H9 (cell line): ENCODE results near the gene HSPA5. TPM values are rescaled to one million over a fixed set of nuclear protein-coding genes. Genes with fewer than 3 reads are reported as not detected.
A peak's percentile ranks its signal among the peaks of the same experiment; 100 is the strongest.

ENCODE experiments used
- DNase-seq: peaks from one replicate; pipeline ENCODE4 v3.0.0-alpha.2; 2017
- H2AFZ ChIP-seq: one replicate; pipeline ENCODE4 v1.6.1; 2013; ENCODE audit warnings: mild to moderate bottlenecking, low read length, control low read depth, moderate library complexity
- H2AK5ac ChIP-seq: 2 replicates; pipeline ENCODE4 v1.6.1; 2013; ENCODE audit warnings: low read length, control low read depth, mixed read lengths; ENCODE audit not compliant: insufficient read length
- H2BK120ac ChIP-seq: one replicate; pipeline ENCODE4 v1.6.1; 2013; ENCODE audit warnings: low read depth, mild to moderate bottlenecking, low read length, control low read depth, inconsistent platforms; ENCODE audit not compliant: poor library complexity, severe bottlenecking
- H2BK12ac ChIP-seq: 2 replicates; pipeline ENCODE4 v1.6.1; 2013; ENCODE audit warnings: low read length, control low read depth, mixed read lengths, low read depth; ENCODE audit not compliant: insufficient read length
- H2BK15ac ChIP-seq: 2 replicates; pipeline ENCODE4 v1.6.1; 2013; ENCODE audit warnings: low read depth, low read length, control low read depth
- H2BK20ac ChIP-seq: one replicate; pipeline ENCODE4 v1.6.1; 2013; ENCODE audit warnings: low read depth, mild to moderate bottlenecking, low read length, control low read depth, inconsistent platforms; ENCODE audit not compliant: poor library complexity, severe bottlenecking
- H2BK5ac ChIP-seq: 2 replicates; pipeline ENCODE4 v1.6.1; 2013; ENCODE audit warnings: low read length, control low read depth, mixed read lengths; ENCODE audit not compliant: insufficient read length
- H3K14ac ChIP-seq: 2 replicates; pipeline ENCODE4 v1.6.1; 2013; ENCODE audit warnings: low read length, control low read depth; ENCODE audit not compliant: insufficient read depth
- H3K18ac ChIP-seq: 2 replicates; pipeline ENCODE4 v1.6.1; 2013; ENCODE audit warnings: low read depth, mild to moderate bottlenecking, mixed read lengths, low read length, control low read depth; ENCODE audit not compliant: insufficient read length
- H3K23ac ChIP-seq: 2 replicates; pipeline ENCODE4 v1.6.1; 2013; ENCODE audit warnings: low read length, control low read depth, mixed read lengths, low read depth; ENCODE audit not compliant: insufficient read length
- H3K23me2 ChIP-seq: 2 replicates; pipeline ENCODE4 v1.6.1; 2013; ENCODE audit warnings: low read depth, mild to moderate bottlenecking, mixed read lengths, low read length, control low read depth; ENCODE audit not compliant: insufficient read length, poor library complexity, severe bottlenecking
- H3K27ac ChIP-seq: 2 replicates; pipeline ENCODE4 v1.5.1; 2013; ENCODE audit warnings: low read length, control low read depth, mixed read lengths, low read depth; ENCODE audit not compliant: insufficient read length
- H3K27me3 ChIP-seq: 2 replicates; pipeline ENCODE4 v1.6.1; 2013; ENCODE audit warnings: low read length, control low read depth, inconsistent platforms; ENCODE audit not compliant: insufficient read depth
- H3K4ac ChIP-seq: 2 replicates; pipeline ENCODE4 v1.6.1; 2013; ENCODE audit warnings: low read depth, mild to moderate bottlenecking, control low read depth, inconsistent platforms, low read length, moderate library complexity
- H3K4me1 ChIP-seq: 2 replicates; pipeline ENCODE4 v1.6.1; 2013; ENCODE audit warnings: low read length, control low read depth, inconsistent platforms; ENCODE audit not compliant: insufficient read depth
- H3K4me2 ChIP-seq: 2 replicates; pipeline ENCODE4 v1.6.1; 2013; ENCODE audit warnings: low read length, control low read depth, mixed read lengths; ENCODE audit not compliant: insufficient read length, insufficient read depth
- H3K56ac ChIP-seq: 2 replicates; pipeline ENCODE4 v1.6.1; 2013; ENCODE audit warnings: low read depth, mild to moderate bottlenecking, mixed read lengths, low read length, control low read depth; ENCODE audit not compliant: insufficient read length
- H3K79me1 ChIP-seq: 2 replicates; pipeline ENCODE4 v1.6.1; 2013; ENCODE audit warnings: low read depth, mild to moderate bottlenecking, moderate library complexity, low read length, control low read depth, inconsistent platforms; ENCODE audit not compliant: insufficient read depth, poor library complexity, severe bottlenecking
- H3K79me2 ChIP-seq: 2 replicates; pipeline ENCODE4 v1.6.1; 2013; ENCODE audit warnings: low read length, control low read depth, inconsistent platforms; ENCODE audit not compliant: insufficient read depth
- H3K9ac ChIP-seq: 2 replicates; pipeline ENCODE4 v1.6.1; 2013; ENCODE audit warnings: low read length, control low read depth, mixed read lengths; ENCODE audit not compliant: insufficient read length; ENCODE audit errors: extremely low read depth
- H3K9me3 ChIP-seq: one replicate; pipeline ENCODE4 v1.6.1; 2013; ENCODE audit warnings: low read depth, low read length, inconsistent platforms; ENCODE audit not compliant: control insufficient read depth
- H3T11ph ChIP-seq: one replicate; pipeline ENCODE4 v1.6.1; 2013; ENCODE audit warnings: mild to moderate bottlenecking, low read length, control low read depth, inconsistent platforms
- H4K20me1 ChIP-seq: one replicate; pipeline ENCODE4 v1.6.1; 2013; ENCODE audit not compliant: control insufficient read depth, insufficient read length, insufficient read depth
- H4K5ac ChIP-seq: 2 replicates; pipeline ENCODE4 v1.6.1; 2013; ENCODE audit warnings: low read depth, mild to moderate bottlenecking, mixed read lengths, low read length, control low read depth; ENCODE audit not compliant: insufficient read length
- H4K8ac ChIP-seq: replicated peaks from 2 replicates; pipeline ENCODE4 v1.6.1; 2013; ENCODE audit warnings: low read length, control low read depth, mixed read lengths, low read depth; ENCODE audit not compliant: insufficient read length
- H4K91ac ChIP-seq: 2 replicates; pipeline ENCODE4 v1.6.1; 2013; ENCODE audit warnings: low read depth, mild to moderate bottlenecking, moderate library complexity, mixed read lengths, low read length, control low read depth; ENCODE audit not compliant: insufficient read length
- H3K27ac Mint-ChIP-seq, 3 experiments: 2 replicates in 2 of 3; 3 replicates in 1 of 3; pipeline ENCODE4 v1.8.0; 2020 to 2021; ENCODE audit warnings: mixed read lengths in 3 of 3, mild to moderate bottlenecking in 1 of 3, moderate library complexity in 1 of 3
- H3K27me3 Mint-ChIP-seq: 2 replicates; pipeline ENCODE4 v1.8.0; 2021; ENCODE audit warnings: low read depth, mild to moderate bottlenecking, moderate library complexity, mixed read lengths
- H3K36me3 Mint-ChIP-seq, 3 experiments: 2 replicates in 2 of 3; 3 replicates in 1 of 3; pipeline ENCODE4 v1.8.0; 2020 to 2021; ENCODE audit warnings: low read depth in 3 of 3, mixed read lengths in 3 of 3; ENCODE audit not compliant: insufficient read depth in 1 of 3
- H3K4me1 Mint-ChIP-seq, 2 experiments: 2 replicates each; pipeline ENCODE4 v1.8.0; 2020; ENCODE audit warnings: mixed read lengths in 2 of 2
- H3K4me3 Mint-ChIP-seq, 2 experiments: 2 replicates in 1 of 2; 3 replicates in 1 of 2; pipeline ENCODE4 v1.8.0; 2020 to 2021; ENCODE audit warnings: mild to moderate bottlenecking in 2 of 2, mixed read lengths in 2 of 2, moderate library complexity in 1 of 2
- H3K9me3 Mint-ChIP-seq, 2 experiments: 2 replicates in 1 of 2; 3 replicates in 1 of 2; pipeline ENCODE4 v1.8.0; 2020; ENCODE audit warnings: mild to moderate bottlenecking in 2 of 2, mixed read lengths in 2 of 2, moderate library complexity in 1 of 2
- CTCF ChIP-seq: fragments of 200-600 bp; sonication (generic); conservative IDR thresholded peaks from 3 replicates; pipeline ENCODE4 v1.8.0; 2021; ENCODE audit warnings: antibody characterized with exemption, mild to moderate bottlenecking
- WGBS: extraction: QIAGEN DNeasy Blood & Tissue Kit; methylation state at CpG from one replicate; pipeline ENCODE4 v1.1.7; 2013; ENCODE audit warnings: missing lambda C conversion rate, low lambda C conversion rate, mixed read lengths; ENCODE audit not compliant: insufficient read length; ENCODE audit errors: extremely low coverage; 5-methylcytosine and 5-hydroxymethylcytosine counted together
- total RNA-seq: library from RNA; stranded (reverse); gene quantifications from 2 replicates; pipeline ENCODE4 v1.2.1, GENCODE V29; 2021

HSPA5 gene
- total RNA-seq, 1 experiment from 2014 or later = 240 TPM

- H3K4me2 ChIP-seq = no peak overlapping the region
- H2BK120ac ChIP-seq = no peak overlapping the region
- no peaks in the 10 kb centered on the region for H3K27me3 ChIP-seq
- DNase-seq = no peak
- no peak overlapping the region for H3K18ac ChIP-seq
- no peak overlapping the region for H2BK20ac ChIP-seq
- no peak overlapping the region for H3K9ac ChIP-seq
- no peak overlapping the region for H2AK5ac ChIP-seq
- Mint-ChIP-seq H3K4me1 (peaks cover 4 to 7% of the 10 kb centered on the region in 2 experiments), H3K4me3 (no peak overlapping the region), H3K27ac (peak overlapping the region in 1 of 3 experiments; percentile 7; a peak in 1 of 7 replicates), H3K27me3 (no peaks in the 10 kb centered on the region; the same call in 1 of the 2 replicates), H3K36me3 (no peaks in the 10 kb centered on the region), H3K9me3 (no peaks in the 10 kb centered on the region; a peak in 1 of 5 replicates)
- H2BK5ac ChIP-seq = no peak overlapping the region
- no peak overlapping the region for H4K8ac ChIP-seq
- TF ChIP-seq CTCF = no peak
- H3K9me3 ChIP-seq = no peaks in the 10 kb centered on the region
- no peaks in the 10 kb centered on the region for H3K23me2 ChIP-seq
- H3K79me2 ChIP-seq = no peaks in the 10 kb centered on the region
- no peak overlapping the region for H2BK12ac ChIP-seq
- no peak overlapping the region for H3T11ph ChIP-seq
- H3K4me1 ChIP-seq = no peaks in the 10 kb centered on the region
- H2AFZ ChIP-seq = no peak overlapping the region
- H4K5ac ChIP-seq = no peak overlapping the region
- H4K91ac ChIP-seq = no peak overlapping the region
- no CpG with 5 or more reads among the region's 6 CpGs for WGBS
- no peak overlapping the region for H3K27ac ChIP-seq
- H4K20me1 ChIP-seq = no peaks in the 10 kb centered on the region
- H2BK15ac ChIP-seq = no peak overlapping the region
- H3K79me1 ChIP-seq = no peaks in the 10 kb centered on the region
- no peak overlapping the region for H3K4ac ChIP-seq
- no peak overlapping the region for H3K23ac ChIP-seq
- H3K14ac ChIP-seq = no peak overlapping the region
- H3K56ac ChIP-seq = no peak overlapping the region
Observed at GRCh38 chr9:125246261-125246667, 5.1 kb upstream of the HSPA5 start.
